Suprapubic skin (tissue), 3 donors: Measurements from ENCODE around the gene POLR2M.

Experiments used
- CTCF ChIP-seq, 2 donors: fragments of 200-600 bp in 1 of 2; fragments of 450-650 bp in 1 of 2; sonication (generic) in 1 of 2; IDR thresholded peaks; one replicate each; pipeline ENCODE4 v1.5.1; 2016 to 2019; ENCODE audit warnings: antibody characterized with exemption in 2 of 2, mild to moderate bottlenecking in 1 of 2, moderate library complexity in 1 of 2
- POLR2A ChIP-seq, 2 donors: fragments of 450-650 bp; IDR thresholded peaks; one replicate each; pipeline ENCODE4 v1.6.1; 2017; ENCODE audit warnings: antibody characterized with exemption in 2 of 2, mild to moderate bottlenecking in 2 of 2, moderate library complexity in 2 of 2

GRCh38 chr15:57761562-57761961, 55.0 kb downstream of the POLR2M start:
- TF ChIP-seq CTCF (IDR thresholded peaks at IDR 0.05) (no peak), POLR2A (IDR thresholded peaks at IDR 0.05) (no peak)
